Panc1 (cell line): ENCODE measurements around the gene PARD3. TPM values are rescaled to one million over a fixed set of nuclear protein-coding genes. Genes with fewer than 3 reads are reported as not detected.

ENCODE experiments used
- ATAC-seq: fragments of 200-7000 bp; cut with Tn5 transposase; 2 replicates; pipeline ENCODE4 v1.9.1; 2020; ENCODE audit warnings: mild to moderate bottlenecking, moderate library complexity
- BruUV-seq: library from RNA; stranded (reverse); fragments of 400-500 nt; replicated peaks from 2 replicates; lab custom pipeline; 2021; lab: Mats Ljungman, UMichigan
- CTCF ChIA-PET: fragments of 300-600 bp; sonication (Branson Sonifier 250); formaldehyde crosslinking; loops from one replicate; lab custom pipeline; 2022; ENCODE audit warnings: antibody characterized with exemption; lab: Charles Lee
- POLR2A ChIA-PET: fragments of 300-600 bp; sonication (Branson Sonifier 250); formaldehyde crosslinking; loops from one replicate; lab custom pipeline; 2022; ENCODE audit warnings: antibody characterized with exemption; lab: Charles Lee
- DNase-seq: peaks from one replicate; pipeline ENCODE4 v3.0.0-alpha.2; 2010; ENCODE audit warnings: low read depth, low spot score
- H3K27ac ChIP-seq: 2 replicates; pipeline ENCODE4 v1.5.1; 2011; ENCODE audit warnings: mild to moderate bottlenecking, low read length, inconsistent platforms
- H3K27me3 ChIP-seq: fragments of 200-500 bp; sonication (Bioruptor generic); 2 replicates; pipeline ENCODE4 v1.6.0; 2014; ENCODE audit warnings: low read length, inconsistent platforms; ENCODE audit not compliant: control insufficient read depth, insufficient read depth
- H3K36me3 ChIP-seq: fragments of 200-500 bp; sonication (Bioruptor generic); 2 replicates; pipeline ENCODE4 v1.5.1; 2014; ENCODE audit warnings: inconsistent platforms, mild to moderate bottlenecking, low read length, moderate library complexity; ENCODE audit not compliant: control insufficient read depth, insufficient read depth
- H3K4me1 ChIP-seq: 2 replicates; pipeline ENCODE4 v1.5.1; 2011; ENCODE audit warnings: inconsistent platforms, mild to moderate bottlenecking, low read length, moderate library complexity; ENCODE audit not compliant: control insufficient read depth, insufficient read depth
- H3K4me3 ChIP-seq, 2 experiments: 2 replicates each; pipeline ENCODE4 v1.5.1; 2011 to 2012; ENCODE audit warnings: low read depth in 2 of 2, low read length in 2 of 2, mild to moderate bottlenecking in 2 of 2, inconsistent platforms in 1 of 2, moderate library complexity in 1 of 2
- H3K9me3 ChIP-seq: fragments of 200-500 bp; sonication (Bioruptor generic); 2 replicates; pipeline ENCODE4 v1.5.1; 2014; ENCODE audit warnings: low read depth, mild to moderate bottlenecking, inconsistent platforms, low read length, moderate library complexity; ENCODE audit not compliant: control insufficient read depth, insufficient read depth
- POLR2AphosphoS5 ChIP-seq: IDR thresholded peaks from 2 replicates; pipeline ENCODE4 v1.6.1; 2012; ENCODE audit warnings: mild to moderate bottlenecking, low read depth, low read length, moderate library complexity
- REST ChIP-seq, 2 experiments: IDR thresholded peaks; 2 replicates each; pipeline ENCODE4 v1.6.1; 2011 to 2012; ENCODE audit warnings: low read depth in 2 of 2, control low read depth in 1 of 2, low read length in 1 of 2, mild to moderate bottlenecking in 1 of 2, moderate library complexity in 1 of 2; ENCODE audit not compliant: insufficient read depth in 1 of 2
- SIN3A ChIP-seq: IDR thresholded peaks from 2 replicates; pipeline ENCODE4 v1.6.1; 2012; ENCODE audit warnings: low read depth, mild to moderate bottlenecking, low read length, moderate library complexity, borderline replicate concordance; ENCODE audit not compliant: insufficient read depth
- TCF7L2 ChIP-seq: IDR thresholded peaks from 2 replicates; pipeline ENCODE4 v1.6.1; 2011; ENCODE audit warnings: mild to moderate bottlenecking, low read depth, low read length, inconsistent platforms
- in situ Hi-C: cut with HindIII; loops from 2 replicates; pipeline ENCODE4 v1.10.0; 2016; ENCODE audit warnings: low sequenced_read_pairs, low pct_unique_long_range_greater_than_20kb
- intact Hi-C: fragments of 100-400 bp; cut with micrococcal nuclease; formaldehyde crosslinking; loops from one replicate; pipeline ENCODE4 v1.10.0; 2022; ENCODE audit not compliant: unreplicated experiment
- total RNA-seq: library from RNA; stranded (reverse); gene quantifications from one replicate; pipeline ENCODE4 v1.2.1, GENCODE V29; 2021; ENCODE audit not compliant: unreplicated experiment
- TF ChIP-seq, protein P1 (sequence below): fragments of 450-650 bp; IDR thresholded peaks from 2 replicates; pipeline ENCODE4 v1.5.1; 2017; ENCODE audit warnings: mild to moderate bottlenecking

The PARD3 gene
- total RNA-seq, 1 experiment from 2014 or later = 29.8 TPM

- Histone ChIP-seq H3K4me3 (no peak overlapping the region), H3K9me3 (no peaks in the 10 kb centered on the region), H3K27ac (no peak overlapping the region), H3K27me3 (no peaks in the 10 kb centered on the region), H3K36me3 (no peaks in the 10 kb centered on the region), H3K4me1 (no peaks in the 10 kb centered on the region)
- ATAC-seq (no peak), DNase-seq (no peak)
- no TSS peak for BruUV-seq
- intact Hi-C loops = no loop called here
- TF ChIP-seq TCF7L2 = no peak
- no peak for TF ChIP-seq POLR2AphosphoS5
- no peak for TF ChIP-seq REST (IDR thresholded peaks at IDR 0.05; ENCODE audit: insufficient read depth in 1 of 2, low read depth in 2 of 2, low read length in 1 of 2)
- TF ChIP-seq, protein P1, sequence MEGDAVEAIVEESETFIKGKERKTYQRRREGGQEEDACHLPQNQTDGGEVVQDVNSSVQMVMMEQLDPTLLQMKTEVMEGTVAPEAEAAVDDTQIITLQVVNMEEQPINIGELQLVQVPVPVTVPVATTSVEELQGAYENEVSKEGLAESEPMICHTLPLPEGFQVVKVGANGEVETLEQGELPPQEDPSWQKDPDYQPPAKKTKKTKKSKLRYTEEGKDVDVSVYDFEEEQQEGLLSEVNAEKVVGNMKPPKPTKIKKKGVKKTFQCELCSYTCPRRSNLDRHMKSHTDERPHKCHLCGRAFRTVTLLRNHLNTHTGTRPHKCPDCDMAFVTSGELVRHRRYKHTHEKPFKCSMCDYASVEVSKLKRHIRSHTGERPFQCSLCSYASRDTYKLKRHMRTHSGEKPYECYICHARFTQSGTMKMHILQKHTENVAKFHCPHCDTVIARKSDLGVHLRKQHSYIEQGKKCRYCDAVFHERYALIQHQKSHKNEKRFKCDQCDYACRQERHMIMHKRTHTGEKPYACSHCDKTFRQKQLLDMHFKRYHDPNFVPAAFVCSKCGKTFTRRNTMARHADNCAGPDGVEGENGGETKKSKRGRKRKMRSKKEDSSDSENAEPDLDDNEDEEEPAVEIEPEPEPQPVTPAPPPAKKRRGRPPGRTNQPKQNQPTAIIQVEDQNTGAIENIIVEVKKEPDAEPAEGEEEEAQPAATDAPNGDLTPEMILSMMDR = no peak
- TF ChIP-seq SIN3A = no peak
- ChIA-PET POLR2A (no interaction called here), CTCF (no interaction called here)
- in situ Hi-C loops = no loop called here
These were observed 619.0 kb downstream of the PARD3 start for GRCh38 chr10:34196058-34196433.

- H3K4me1 ChIP-seq = no peaks in the 10 kb centered on the region
- ChIA-PET POLR2A (no interaction called here), CTCF (no interaction called here)
- in situ Hi-C loops (no loop called here), intact Hi-C loops (no loop called here)
- H3K27ac ChIP-seq = no peak overlapping the region
- H3K9me3 ChIP-seq = no peaks in the 10 kb centered on the region
- DNase-seq = no peak
- H3K4me3 ChIP-seq = no peak overlapping the region
- TF ChIP-seq POLR2AphosphoS5 = no peak
- TF ChIP-seq SIN3A = no peak
- TF ChIP-seq, protein P1 = no peak
- no peak for TF ChIP-seq REST (IDR thresholded peaks at IDR 0.05; ENCODE audit: insufficient read depth in 1 of 2, low read depth in 2 of 2, low read length in 1 of 2)
- TF ChIP-seq TCF7L2 = no peak
- no peaks in the 10 kb centered on the region for H3K36me3 ChIP-seq
- no peak for ATAC-seq
- BruUV-seq = no TSS peak
- H3K27me3 ChIP-seq = no peaks in the 10 kb centered on the region
These were observed 619.6 kb downstream of the PARD3 start for GRCh38 chr10:34195364-34196057.
